Left cardiac atrium (tissue), 4 donors: ENCODE data around the gene FMO5. TPM values are rescaled to one million over a fixed set of nuclear protein-coding genes. Genes with fewer than 3 reads are reported as not detected.
"Not testable (repeated sequence)": the region's sequence is repeated elsewhere in the genome, so short reads cannot be mapped to it uniquely, and the experiment has no call there.

Source experiments
- ATAC-seq, 2 donors: fragments of 200-7000 bp; cut with Tn5 transposase; one replicate each; pipeline ENCODE4 v1.9.1; 2020; ENCODE audit warnings: mild to moderate bottlenecking in 2 of 2, moderate library complexity in 2 of 2
- DNase-seq: peaks from one replicate; pipeline ENCODE4 v3.0.0-alpha.2; 2020
- intact Hi-C, 2 donors: fragments of 100-400 bp; cut with DNase I; formaldehyde crosslinking; loops; one replicate each; pipeline versions ENCODE4 v1.14.1 to v1.15.1; 2022 to 2023
- total RNA-seq, 2 donors: library from RNA; stranded (reverse); fragmentation: NEBNext Ultra II Directional; extraction: Animal tissue kit (Norgen Biotek cat#: 25700); gene quantifications; one replicate each; pipeline ENCODE4 v1.2.1, GENCODE V29; 2021
- donor health status: DM: no; HTN: yes; CAD: no.
- donor health status: DM: no; HTN: yes; CAD: no; lungs with severe emphysema.
- donor health status: DM: yes; HTN: yes; CAD: no.
- donor health status: Dilated cardiomyopathy.

FMO5 gene
- total RNA-seq, 2 donors from 2014 or later, result 1.4 to 1.6 TPM

- no peak for ATAC-seq
- peak; percentile 20 for DNase-seq
- intact Hi-C loops, result no loop called here
These were observed 56.5 kb downstream of the FMO5 start for GRCh38 chr1:147168626-147169058.

GRCh38 chr1:147167365-147167764 is 57.8 kb downstream of the FMO5 start:
- peak in 1 of 2 donors; percentile 17 for ATAC-seq
- intact Hi-C loops, result no loop called here

GRCh38 chr1:147163019-147163418 is 62.1 kb downstream of the FMO5 start:
- intact Hi-C loops, result loop anchor here in 1 of 2 donors (5.0 kb wide), 1 partner anchor 81 kb away; no protein-coding TSS in a partner anchor
- no peak for ATAC-seq
- no peak for DNase-seq

More at GRCh38 chr1:147167365-147167764, 57.8 kb downstream of the FMO5 start:
- DNase-seq, result no peak

GRCh38 chr1:147162093-147162492 is 63.0 kb downstream of the FMO5 start:
- no peak for DNase-seq
- no peak for ATAC-seq
- intact Hi-C loops, result loop anchor here in 1 of 2 donors (5.0 kb wide), 1 partner anchor 80 kb away; no protein-coding TSS in a partner anchor

- intact Hi-C loops, DNase-seq, ATAC-seq: not testable (repeated sequence)
These were observed 68.0 kb downstream of the FMO5 start for GRCh38 chr1:147157116-147157515.

GRCh38 chr1:147156642-147157041 is 68.5 kb downstream of the FMO5 start:
- no peak for ATAC-seq
- intact Hi-C loops, result no loop called here
- DNase-seq, result no peak

- DNase-seq (no peak), ATAC-seq (no peak)
- intact Hi-C loops, result no loop called here
These were observed 72.4 kb downstream of the FMO5 start for GRCh38 chr1:147152772-147153171.

- intact Hi-C loops, result no loop called here
- ATAC-seq (no peak), DNase-seq (no peak)
These were observed 73.9 kb downstream of the FMO5 start for GRCh38 chr1:147151244-147151643.

- intact Hi-C loops, result no loop called here
- DNase-seq (no peak), ATAC-seq (no peak)
These were observed 82.3 kb downstream of the FMO5 start for GRCh38 chr1:147142886-147143285.

Other genes with a start within 250 kb of the FMO5 start
- gene PRKAB2, start 52.9 kb downstream of the FMO5 start, total RNA-seq, result 10 to 100 TPM; 12.2 to 22.8 TPM
- 10 to 100 TPM in 1 of 2 donors, 1 to 10 TPM in 1; 9.0 to 12.3 TPM for gene CHD1L, start 17.3 kb upstream of the FMO5 start, total RNA-seq